Smooth muscle cell (in vitro differentiated cells): Measurements from ENCODE around the gene TSEN34. TPM values are rescaled to one million over a fixed set of nuclear protein-coding genes. Genes with fewer than 3 reads are reported as not detected.
"Not testable (repeated sequence)": the region's sequence is repeated elsewhere in the genome, so short reads cannot be mapped to it uniquely, and the experiment has no call there.

Experiments
- DNase-seq: peaks from one replicate; lab custom pipeline; 2025; ENCODE audit not compliant: unreplicated experiment; lab: John Stamatoyannopoulos, UW
- H2AFZ ChIP-seq: fragments of 200-600 bp; sonication (generic); 2 replicates; pipeline ENCODE4 v1.6.0; 2016; ENCODE audit warnings: antibody characterized with exemption, low read depth, mild to moderate bottlenecking
- H3F3A ChIP-seq: fragments of 200-600 bp; sonication (generic); 2 replicates; pipeline ENCODE4 v1.6.0; 2017; ENCODE audit warnings: antibody characterized with exemption, low read depth
- H3K27ac ChIP-seq: fragments of 200-600 bp; sonication (generic); 2 replicates; pipeline ENCODE4 v1.5.1; 2016; ENCODE audit warnings: low read depth, mild to moderate bottlenecking
- H3K27me3 ChIP-seq: fragments of 200-600 bp; sonication (generic); 2 replicates; pipeline ENCODE4 v1.6.1; 2016; ENCODE audit warnings: low read depth, mild to moderate bottlenecking
- H3K36me3 ChIP-seq: fragments of 200-600 bp; sonication (generic); 2 replicates; pipeline ENCODE4 v1.5.1; 2016; ENCODE audit warnings: low read depth
- H3K4me1 ChIP-seq: fragments of 200-600 bp; sonication (generic); 2 replicates; pipeline ENCODE4 v1.5.1; 2016; ENCODE audit warnings: low read depth
- H3K4me2 ChIP-seq: fragments of 200-600 bp; sonication (generic); 2 replicates; pipeline ENCODE4 v1.6.0; 2016; ENCODE audit warnings: mild to moderate bottlenecking
- H3K4me3 ChIP-seq: fragments of 200-600 bp; sonication (generic); 2 replicates; pipeline ENCODE4 v1.5.1; 2016; ENCODE audit warnings: mild to moderate bottlenecking
- H3K79me2 ChIP-seq: fragments of 200-600 bp; sonication (generic); 2 replicates; pipeline ENCODE4 v1.6.0; 2016; ENCODE audit warnings: low read depth, mild to moderate bottlenecking
- H3K9ac ChIP-seq: fragments of 200-600 bp; sonication (generic); 2 replicates; pipeline ENCODE4 v1.6.0; 2016; ENCODE audit warnings: low read depth
- H3K9me3 ChIP-seq: fragments of 200-600 bp; sonication (generic); replicated peaks from 2 replicates; pipeline ENCODE4 v1.5.1; 2016; ENCODE audit warnings: low read depth
- H4K20me1 ChIP-seq: fragments of 200-600 bp; sonication (generic); 2 replicates; pipeline ENCODE4 v1.6.0; 2016; ENCODE audit warnings: low read depth
- WGBS: methylation state at CpG from one replicate; pipeline ENCODE4 v1.1.7; 2016; ENCODE audit warnings: low lambda C conversion rate; 5-methylcytosine and 5-hydroxymethylcytosine counted together
- polyA plus RNA-seq: library from polyadenylated mRNA; unstranded; fragments of >200 nt; fragmentation: Nextera tagmentation; extraction: Ambion mirVana; gene quantifications from 2 replicates; pipeline ENCODE4 v1.2.1, GENCODE V29; 2016
- total RNA-seq: library from RNA; depleted of rRNA; stranded (reverse); fragments of >200 nt; gene quantifications from 2 replicates; pipeline ENCODE4 v1.2.3, GENCODE V29; 2014
- TF ChIP-seq, protein P1 (sequence below): fragments of 200-600 bp; sonication (generic); IDR thresholded peaks from 2 replicates; pipeline ENCODE4 v1.5.1; 2017; ENCODE audit warnings: borderline replicate concordance, mild to moderate bottlenecking, antibody characterized with exemption; ENCODE audit not compliant: insufficient read depth, poor library complexity, severe bottlenecking

TSEN34 gene
- total and polyA plus RNA-seq, 2 experiments from 2014 or later: 45.8 to 79.5 TPM

DNA sequence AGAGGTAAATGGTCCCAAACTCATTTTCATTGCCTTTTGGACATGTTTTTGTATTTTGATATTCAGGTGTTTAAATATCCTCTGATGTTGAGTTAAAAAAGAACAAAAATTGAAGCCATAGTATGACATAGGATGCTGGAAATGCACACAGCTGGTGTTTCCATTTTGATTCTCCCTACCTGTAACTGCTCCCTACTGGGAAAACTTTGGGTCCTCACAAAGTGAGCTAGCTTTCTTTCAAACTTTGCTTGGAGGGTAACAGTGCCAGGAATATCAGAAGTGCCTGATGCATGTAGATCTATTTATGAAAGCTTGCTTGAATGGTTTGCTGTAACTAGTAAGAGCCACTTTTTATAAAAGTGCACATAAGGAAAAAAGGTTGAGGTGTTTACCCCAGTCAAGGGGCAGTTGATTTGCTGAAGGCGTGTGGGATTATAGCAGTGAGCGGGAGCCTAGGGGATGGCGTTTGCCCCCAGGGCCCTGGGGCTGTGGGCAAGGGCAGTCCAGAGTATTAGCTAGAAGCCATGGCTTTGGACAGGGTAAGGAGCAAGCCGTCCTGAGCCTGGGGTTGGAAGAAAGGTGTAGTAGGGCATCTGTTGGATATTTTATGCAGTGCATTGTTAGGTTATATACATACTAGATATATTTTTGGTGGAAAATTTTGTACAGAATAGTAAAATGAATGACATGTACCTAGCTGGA is 13.8 kb downstream of the TSEN34 start:
- TF ChIP-seq, protein P1, sequence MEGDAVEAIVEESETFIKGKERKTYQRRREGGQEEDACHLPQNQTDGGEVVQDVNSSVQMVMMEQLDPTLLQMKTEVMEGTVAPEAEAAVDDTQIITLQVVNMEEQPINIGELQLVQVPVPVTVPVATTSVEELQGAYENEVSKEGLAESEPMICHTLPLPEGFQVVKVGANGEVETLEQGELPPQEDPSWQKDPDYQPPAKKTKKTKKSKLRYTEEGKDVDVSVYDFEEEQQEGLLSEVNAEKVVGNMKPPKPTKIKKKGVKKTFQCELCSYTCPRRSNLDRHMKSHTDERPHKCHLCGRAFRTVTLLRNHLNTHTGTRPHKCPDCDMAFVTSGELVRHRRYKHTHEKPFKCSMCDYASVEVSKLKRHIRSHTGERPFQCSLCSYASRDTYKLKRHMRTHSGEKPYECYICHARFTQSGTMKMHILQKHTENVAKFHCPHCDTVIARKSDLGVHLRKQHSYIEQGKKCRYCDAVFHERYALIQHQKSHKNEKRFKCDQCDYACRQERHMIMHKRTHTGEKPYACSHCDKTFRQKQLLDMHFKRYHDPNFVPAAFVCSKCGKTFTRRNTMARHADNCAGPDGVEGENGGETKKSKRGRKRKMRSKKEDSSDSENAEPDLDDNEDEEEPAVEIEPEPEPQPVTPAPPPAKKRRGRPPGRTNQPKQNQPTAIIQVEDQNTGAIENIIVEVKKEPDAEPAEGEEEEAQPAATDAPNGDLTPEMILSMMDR: no peak
- Histone ChIP-seq H4K20me1 (peaks cover 89% of the 10 kb centered on the region), H3K9ac (no peak overlapping the region), H2AFZ (no peak overlapping the region), H3K27me3 (no peaks in the 10 kb centered on the region), H3K27ac (no peak overlapping the region), H3K4me1 (peaks cover 24% of the 10 kb centered on the region), H3K36me3 (no peaks in the 10 kb centered on the region), H3K79me2 (peaks cover 61% of the 10 kb centered on the region), H3K4me3 (no peak overlapping the region), H3F3A (peaks cover 71% of the 10 kb centered on the region), H3K4me2 (peak overlapping the region; percentile 6), H3K9me3 (no peaks in the 10 kb centered on the region)
- 98% methylated on average over 4 of the region's 4 CpGs for WGBS
- DNase-seq: no peak

DNA sequence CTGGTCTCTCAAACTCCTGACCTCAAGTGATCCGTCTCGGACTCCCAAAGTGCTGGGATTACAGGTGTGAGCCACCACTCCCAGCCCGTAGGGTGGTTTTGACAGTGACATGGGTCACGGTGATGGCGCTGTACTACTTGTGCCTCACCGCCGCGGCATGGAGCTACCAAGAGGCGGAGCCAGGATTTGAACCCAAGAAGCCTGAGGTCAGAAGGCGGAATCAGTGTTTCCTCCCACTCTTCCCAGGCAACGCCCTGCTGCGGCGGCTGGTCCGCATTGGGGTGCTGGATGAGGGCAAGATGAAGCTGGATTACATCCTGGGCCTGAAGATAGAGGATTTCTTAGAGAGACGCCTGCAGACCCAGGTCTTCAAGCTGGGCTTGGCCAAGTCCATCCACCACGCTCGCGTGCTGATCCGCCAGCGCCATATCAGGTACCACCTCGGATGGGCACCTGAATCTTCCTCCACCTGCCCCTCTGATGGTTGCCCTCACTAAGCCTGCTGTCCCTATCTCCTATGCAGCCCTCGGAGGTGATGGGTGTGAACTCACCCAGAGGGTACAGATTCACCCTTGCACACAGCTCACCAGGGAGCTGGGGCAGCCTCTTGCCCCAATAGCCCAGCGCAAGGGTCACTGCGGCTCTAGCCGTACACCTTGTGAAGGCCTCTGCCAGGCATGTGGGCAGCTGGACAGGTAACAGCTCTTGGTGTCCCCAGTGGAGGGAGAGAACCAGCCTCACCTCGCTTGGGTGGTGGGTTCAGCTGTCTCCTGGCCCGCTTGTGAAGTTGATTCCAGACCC is 15.1 kb downstream of the TSEN34 start:
- no peaks in the 10 kb centered on the region for H3K36me3 ChIP-seq

DNA sequence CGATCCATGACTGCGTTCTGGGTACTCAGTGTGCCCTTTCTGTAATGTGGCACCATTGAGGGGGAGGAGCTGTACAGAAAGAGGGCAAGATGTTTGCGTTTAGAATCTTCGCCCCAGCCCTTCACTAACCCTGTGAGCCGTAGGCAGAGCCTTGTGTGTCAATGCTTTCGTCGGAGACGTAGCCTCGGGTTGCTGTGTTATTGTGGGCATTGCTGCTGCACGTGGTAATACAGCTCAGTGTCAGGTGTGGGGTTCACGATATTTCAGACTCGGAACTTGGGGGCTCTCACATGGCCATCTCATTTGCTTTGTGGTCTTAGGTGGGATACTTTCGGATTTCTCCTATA is 15.7 kb downstream of the TSEN34 start:
- Histone ChIP-seq H3F3A (peaks cover 77% of the 10 kb centered on the region), H3K9ac (no peak overlapping the region)

More for the DNA sequence above, 15.1 kb downstream of the TSEN34 start:
- H3K4me3 ChIP-seq: no peak overlapping the region
- H3K9ac ChIP-seq: no peak overlapping the region
- H3K79me2 ChIP-seq: peaks cover 56% of the 10 kb centered on the region
- no peak overlapping the region for H2AFZ ChIP-seq
- 95% methylated on average over 27 of the region's 27 CpGs for WGBS
- DNase-seq: no peak
- H3K27ac ChIP-seq: no peak overlapping the region
- peaks cover 100% of the 10 kb centered on the region for H4K20me1 ChIP-seq
- H3K27me3 ChIP-seq: no peaks in the 10 kb centered on the region
- H3K4me2 ChIP-seq: no peak overlapping the region
- peaks cover 24% of the 10 kb centered on the region for H3K4me1 ChIP-seq
- peaks cover 78% of the 10 kb centered on the region for H3F3A ChIP-seq
- TF ChIP-seq, protein P1: no peak
- H3K9me3 ChIP-seq: no peaks in the 10 kb centered on the region

DNA sequence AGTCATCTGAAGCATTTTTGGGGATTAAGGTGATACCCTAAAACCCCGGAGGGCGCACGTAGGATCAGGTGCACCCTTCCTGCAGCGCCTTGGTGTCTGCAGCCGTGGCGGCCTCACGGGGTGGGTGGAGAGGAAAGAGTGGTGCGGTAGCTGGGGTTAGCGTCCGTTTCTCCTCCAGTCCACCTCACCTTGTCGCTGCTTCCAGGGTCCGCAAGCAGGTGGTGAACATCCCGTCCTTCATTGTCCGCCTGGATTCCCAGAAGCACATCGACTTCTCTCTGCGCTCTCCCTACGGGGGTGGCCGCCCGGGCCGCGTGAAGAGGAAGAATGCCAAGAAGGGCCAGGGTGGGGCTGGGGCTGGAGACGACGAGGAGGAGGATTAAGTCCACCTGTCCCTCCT is 16.1 kb downstream of the TSEN34 start:
- H3K27ac ChIP-seq, H3K4me3 ChIP-seq, H3K9me3 ChIP-seq, H3K27me3 ChIP-seq, H2AFZ ChIP-seq, H3K4me2 ChIP-seq, H3K9ac ChIP-seq, DNase-seq, H3K36me3 ChIP-seq: not testable (repeated sequence)
- H3K4me1 ChIP-seq: peaks cover 15% of the 10 kb centered on the region
- peaks cover 100% of the 10 kb centered on the region for H4K20me1 ChIP-seq
- peaks cover 75% of the 10 kb centered on the region for H3F3A ChIP-seq
- H3K79me2 ChIP-seq: peaks cover 49% of the 10 kb centered on the region
- WGBS: 95% methylated on average over 23 of the region's 23 CpGs

More for the DNA sequence above, 15.7 kb downstream of the TSEN34 start:
- TF ChIP-seq, protein P1: no peak
- Histone ChIP-seq H3K36me3 (no peaks in the 10 kb centered on the region), H3K4me3 (no peak overlapping the region), H3K4me2 (no peak overlapping the region), H3K27me3 (no peaks in the 10 kb centered on the region), H3K27ac (no peak overlapping the region), H2AFZ (no peak overlapping the region), H3K79me2 (peaks cover 51% of the 10 kb centered on the region), H4K20me1 (peaks cover 100% of the 10 kb centered on the region), H3K9me3 (no peaks in the 10 kb centered on the region), H3K4me1 (peaks cover 18% of the 10 kb centered on the region)
- 95% methylated on average over 13 of the region's 13 CpGs for WGBS
- DNase-seq: no peak
